GM12878 (cell line): ENCODE results near the gene PLPP3. TPM values are rescaled to one million over a fixed set of nuclear protein-coding genes. Genes with fewer than 3 reads are reported as not detected.
A peak's percentile ranks its signal among the peaks of the same experiment; 100 is the strongest.

Source experiments
- ATAC-seq: fragments of 200-7000 bp; cut with Tn5 transposase; 3 replicates; pipeline ENCODE4 v1.9.1; 2020; ENCODE audit warnings: mild to moderate bottlenecking, moderate library complexity
- BruUV-seq: library from RNA; stranded (reverse); fragments of 400-500 nt; replicated peaks from 2 replicates; lab custom pipeline; 2021; lab: Mats Ljungman, UMichigan
- CTCF ChIA-PET: fragments of 300-600 bp; sonication (Branson Sonifier 250); formaldehyde crosslinking; extraction: SDS; loops from one replicate; lab custom pipeline; 2021; ENCODE audit warnings: inconsistent platforms; lab: Yijun Ruan, JAX
- POLR2A ChIA-PET: fragments of 350-600 bp; formaldehyde crosslinking; extraction: SDS; loops from one replicate; lab custom pipeline; 2021; ENCODE audit warnings: inconsistent platforms; lab: Charles Lee
- RAD21 ChIA-PET: fragments of 300-600 bp; sonication (Branson Sonifier 250); formaldehyde crosslinking; loops from one replicate; lab custom pipeline; 2023; ENCODE audit warnings: antibody characterized with exemption; ENCODE audit not compliant: unreplicated experiment; lab: Charles Lee
- SMC1A ChIA-PET: fragments of 300-600 bp; sonication (Branson Sonifier 250); formaldehyde crosslinking; loops from one replicate; lab custom pipeline; 2023; ENCODE audit not compliant: unreplicated experiment, uncharacterized antibody; lab: Charles Lee
- DNase-seq: peaks from one replicate; pipeline ENCODE4 v3.0.0-alpha.2; 2011; ENCODE audit warnings: low read depth, low spot score
- FAIRE-seq: peaks from 3 replicates; lab custom pipeline; 2011; peaks lifted over from hg19 to GRCh38; lab: Jason Lieb, UNC
- H2AFZ ChIP-seq: 2 replicates; pipeline ENCODE4 v1.6.0; 2011; ENCODE audit warnings: low read depth, low read length, control low read depth; ENCODE audit not compliant: control insufficient read depth
- H3K27ac ChIP-seq: 2 replicates; pipeline ENCODE4 v1.5.1; 2011; ENCODE audit warnings: control low read depth; ENCODE audit not compliant: control insufficient read depth, insufficient read depth
- H3K27me3 ChIP-seq, 2 experiments: replicated peaks in 1 of 2; 2 replicates each; pipeline versions ENCODE4 v1.6.0 to v1.6.1; 2011; ENCODE audit warnings: low read length in 1 of 2; ENCODE audit not compliant: control insufficient read depth in 2 of 2, insufficient read depth in 2 of 2
- H3K36me3 ChIP-seq, 2 experiments: 2 replicates each; pipeline ENCODE4 v1.5.1; 2011; ENCODE audit warnings: low read length in 1 of 2; ENCODE audit not compliant: control insufficient read depth in 2 of 2, insufficient read depth in 2 of 2
- H3K4me1 ChIP-seq: 2 replicates; pipeline ENCODE4 v1.6.1; 2011; ENCODE audit warnings: mild to moderate bottlenecking, low read length, moderate library complexity, mixed read lengths; ENCODE audit not compliant: control insufficient read depth, insufficient read depth
- H3K4me2 ChIP-seq: 2 replicates; pipeline ENCODE4 v1.6.0; 2011; ENCODE audit warnings: control low read depth; ENCODE audit not compliant: control insufficient read depth, insufficient read depth
- H3K4me3 ChIP-seq: fragments of 200-600 bp; sonication (generic); 2 replicates; pipeline ENCODE4 v1.5.1; 2016
- H3K79me2 ChIP-seq: 2 replicates; pipeline ENCODE4 v1.6.0; 2011; ENCODE audit warnings: low read length; ENCODE audit not compliant: control insufficient read depth, insufficient read depth
- H3K9ac ChIP-seq: 2 replicates; pipeline ENCODE4 v1.8.0; 2011; ENCODE audit warnings: low read length, control low read depth, mixed read lengths; ENCODE audit not compliant: control insufficient read depth, insufficient read depth
- H3K9me3 ChIP-seq: replicated peaks from 3 replicates; pipeline ENCODE4 v1.5.1; 2011; ENCODE audit warnings: mild to moderate bottlenecking, low read length; ENCODE audit not compliant: control insufficient read depth, insufficient read depth
- H4K20me1 ChIP-seq: 2 replicates; pipeline ENCODE4 v1.6.0; 2011; ENCODE audit not compliant: control insufficient read depth, insufficient read depth
- ATF7 ChIP-seq: fragments of 450-650 bp; IDR thresholded peaks from 2 replicates; pipeline ENCODE4 v1.6.1; 2016; ENCODE audit warnings: low read depth, mild to moderate bottlenecking
- CBFB ChIP-seq: IDR thresholded peaks from 2 replicates; pipeline ENCODE4 v1.6.1; 2016; ENCODE audit warnings: antibody characterized with exemption, low read depth
- CHD2 ChIP-seq: IDR thresholded peaks from 2 replicates; pipeline ENCODE4 v1.6.1; 2011; ENCODE audit warnings: low read depth, low read length, improper control_type of control experiment, borderline replicate concordance
- FOXK2 ChIP-seq: fragments of 450-650 bp; IDR thresholded peaks from 2 replicates; pipeline ENCODE4 v1.6.1; 2017; ENCODE audit warnings: mild to moderate bottlenecking, moderate library complexity
- GATAD2B ChIP-seq: fragments of 450-650 bp; conservative IDR thresholded peaks from 2 replicates; pipeline ENCODE4 v1.6.1; 2017; ENCODE audit warnings: low read depth, mild to moderate bottlenecking, moderate library complexity
- HDGF ChIP-seq: fragments of 450-650 bp; IDR thresholded peaks from 2 replicates; pipeline ENCODE4 v1.6.1; 2016; ENCODE audit warnings: antibody characterized with exemption
- JUNB ChIP-seq: IDR thresholded peaks from 2 replicates; pipeline ENCODE4 v1.6.1; 2016; ENCODE audit warnings: antibody characterized with exemption, mild to moderate bottlenecking
- MTA2 ChIP-seq: fragments of 450-650 bp; IDR thresholded peaks from 2 replicates; pipeline ENCODE4 v1.6.1; 2016; ENCODE audit warnings: low read depth, mild to moderate bottlenecking, moderate library complexity
- NR2C1 ChIP-seq: fragments of 450-650 bp; IDR thresholded peaks from 2 replicates; pipeline ENCODE4 v1.6.1; 2017; ENCODE audit warnings: antibody characterized with exemption, mild to moderate bottlenecking, moderate library complexity
- RAD21 ChIP-seq: IDR thresholded peaks from 2 replicates; pipeline ENCODE4 v1.6.1; 2011; ENCODE audit warnings: mild to moderate bottlenecking, low read depth, low read length, moderate library complexity; ENCODE audit not compliant: insufficient read depth
- RAD51 ChIP-seq: fragments of 450-650 bp; IDR thresholded peaks from 2 replicates; pipeline ENCODE4 v1.6.1; 2016; ENCODE audit warnings: moderate library complexity, mild to moderate bottlenecking, inconsistent platforms
- RELA ChIP-seq: fragments of 450-650 bp; IDR thresholded peaks from 2 replicates; pipeline ENCODE4 v1.8.0; 2014; ENCODE audit warnings: borderline replicate concordance; ENCODE audit not compliant: partially characterized antibody
- SPI1 ChIP-seq: IDR thresholded peaks from 2 replicates; pipeline ENCODE4 v1.6.1; 2011; ENCODE audit warnings: low read depth, mild to moderate bottlenecking, low read length, moderate library complexity, borderline replicate concordance; ENCODE audit not compliant: insufficient read depth
- SUPT20H ChIP-seq: IDR thresholded peaks from 2 replicates; pipeline ENCODE4 v1.6.1; 2011; ENCODE audit warnings: low read depth, mild to moderate bottlenecking, low read length, moderate library complexity, borderline replicate concordance; ENCODE audit not compliant: control insufficient read depth
- YBX1 ChIP-seq: fragments of 450-650 bp; IDR thresholded peaks from 2 replicates; pipeline ENCODE4 v1.6.1; 2016; ENCODE audit warnings: antibody characterized with exemption
- WGBS: methylation state at CpG from one replicate; pipeline ENCODE4 v1.1.6; 2016; ENCODE audit warnings: low lambda C conversion rate; ENCODE audit not compliant: insufficient replicate concordance, insufficient coverage; ENCODE audit errors: missing lambda C conversion rate; 5-methylcytosine and 5-hydroxymethylcytosine counted together
- in situ Hi-C: fragments of 300-500 bp; cut with MboI; formaldehyde crosslinking; loops from 9 replicates; pipeline ENCODE4 v1.14.3; 2018; ENCODE audit warnings: mixed read lengths
- intact Hi-C: fragments of 100-400 bp; cut with micrococcal nuclease; formaldehyde crosslinking; loops from one replicate; pipeline ENCODE4 v1.14.2; 2022; ENCODE audit not compliant: unreplicated experiment
- polyA plus RNA-seq, 11 experiments: library from polyadenylated mRNA; depleted of rRNA in 4 of 11; unstranded in 6 of 11; stranded (reverse) in 5 of 11; fragments of >200 nt; fragmentation: Nextera tagmentation in 4 of 11; fragmentation: Illumina TruSeq in 1 of 11; extraction: Ambion mirVana in 4 of 11; extraction: Trizol in 1 of 11; gene quantifications; 1 replicate in 1 of 11; 2 replicates in 10 of 11; pipeline versions ENCODE4 v1.2.1 to v1.2.3, GENCODE V29; 2011 to 2016; ENCODE audit warnings: inconsistent platforms in 2 of 11, missing spikeins in 2 of 11, low read depth in 1 of 11
- total RNA-seq, 4 experiments: library from RNA; depleted of rRNA in 3 of 4; stranded (reverse); fragments of >200 nt in 3 of 4; fragmentation: Illumina TruSeq in 1 of 4; extraction: Trizol in 1 of 4; gene quantifications; 2 replicates each; pipeline versions ENCODE4 v1.2.1 to v1.2.3, GENCODE V29; 2013 to 2021
- TF ChIP-seq, protein P1 (sequence below): IDR thresholded peaks from 2 replicates; pipeline ENCODE4 v1.6.1; 2011; ENCODE audit warnings: low read depth, mild to moderate bottlenecking, low read length, moderate library complexity, borderline replicate concordance; ENCODE audit errors: extremely low read depth
- TF ChIP-seq, protein P2 (sequence below): fragments of 450-650 bp; conservative IDR thresholded peaks from 2 replicates; pipeline ENCODE4 v1.6.1; 2017; ENCODE audit warnings: mild to moderate bottlenecking, moderate library complexity
- TF ChIP-seq, protein P3 (sequence below): IDR thresholded peaks from 2 replicates; pipeline ENCODE4 v1.6.1; 2011; ENCODE audit warnings: mild to moderate bottlenecking, low read depth, low read length, moderate library complexity; ENCODE audit not compliant: insufficient replicate concordance

PLPP3 gene
- total and polyA plus RNA-seq, 10 of the 15 experiments (the other 5 are each of a cell fraction or from before 2014, with no cell fraction given) = 6.4 to 26.8 (median 9.5) TPM

DNA sequence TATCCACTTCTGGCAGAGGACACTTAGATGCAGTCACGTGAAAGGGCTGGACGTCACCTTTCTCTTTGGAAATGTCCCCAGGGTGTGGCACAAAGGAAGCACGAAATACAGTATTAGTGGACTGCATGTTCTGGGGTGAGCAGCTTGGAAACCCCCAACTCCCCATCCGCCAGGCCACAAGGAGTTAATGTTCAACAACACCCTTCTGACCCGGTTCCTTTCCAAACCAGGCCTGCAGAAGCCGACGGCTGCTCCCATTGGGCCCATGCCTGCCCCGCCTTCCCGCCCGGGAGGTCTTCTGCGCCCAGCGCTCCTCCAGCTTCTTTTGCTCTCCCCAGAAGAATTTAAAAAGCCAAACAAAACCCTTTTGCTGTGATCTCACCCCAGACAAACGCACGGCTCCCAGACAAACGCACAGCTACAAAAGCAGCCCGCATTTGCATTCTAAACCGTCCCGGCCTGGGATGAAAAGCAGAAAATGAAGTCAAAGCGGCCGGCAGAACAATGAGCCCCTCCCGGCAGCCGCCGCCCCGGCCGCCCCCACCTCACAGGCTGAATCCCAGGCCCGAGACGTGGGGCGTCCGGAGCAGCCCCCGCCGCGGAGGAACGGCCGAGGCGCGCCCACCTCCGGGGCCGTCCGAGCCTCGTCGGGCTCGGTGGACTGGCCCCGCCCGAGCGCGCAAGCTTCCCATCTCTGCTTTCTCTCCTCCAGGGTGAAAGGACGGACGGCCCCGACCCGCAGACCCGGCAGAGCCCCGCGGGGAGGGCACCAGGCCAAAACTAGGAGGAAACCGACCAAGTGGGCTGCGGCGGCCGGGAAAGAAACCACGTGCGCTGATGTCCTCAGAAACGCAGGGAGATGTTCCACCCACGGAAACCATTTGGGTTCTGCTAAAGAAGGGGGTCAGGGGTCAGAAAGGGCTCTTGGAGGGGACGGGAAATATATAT lies 101.9 kb downstream of the PLPP3 start:
- no peaks in the 10 kb centered on the region; the same call in 1 of the 2 replicates for H4K20me1 ChIP-seq
- peaks cover 0 to 5% of the 10 kb centered on the region in 2 experiments; a peak in 2 of 4 replicates for H3K27me3 ChIP-seq
- FAIRE-seq = no peak
- H2AFZ ChIP-seq = no peak overlapping the region
- no peaks in the 10 kb centered on the region for H3K36me3 ChIP-seq
- WGBS = 11% methylated on average over 61 of the region's 62 CpGs
- ChIA-PET CTCF (interaction anchor here (9.9 kb wide), 1 partner anchor 102 kb away, joined by 209 read pairs; the partner anchor contains the start of gene PLPP3), SMC1A (interaction anchor here (0.9 to 10.2 kb wide), 14 partner anchors 16 to 1333 kb away, joined by 3 to 348 read pairs (median 6); partner anchors contain the start of gene PLPP3), RAD21 (interaction anchor here (0.6 to 13.4 kb wide), 11 partner anchors 15 to 342 kb away, joined by 3 to 266 read pairs (median 4); partner anchors contain the start of gene PLPP3), POLR2A (interaction anchor here (0.6 to 1.5 kb wide), 5 partner anchors 32 to 1630 kb away, joined by 3 to 5 read pairs (median 4); no protein-coding TSS in a partner anchor)
- H3K4me2 ChIP-seq = no peak overlapping the region
- in situ Hi-C loops = no loop called here
- H3K9ac ChIP-seq = no peak overlapping the region
- TSS peak; percentile 99 for BruUV-seq
- DNase-seq = peak; percentile 17
- H3K9me3 ChIP-seq = no peaks in the 10 kb centered on the region
- ATAC-seq = peak; percentile 75
- peaks cover 8% of the 10 kb centered on the region; the same call in 1 of the 2 replicates for H3K4me1 ChIP-seq
- no peak overlapping the region for H3K27ac ChIP-seq
- no peak overlapping the region for H3K4me3 ChIP-seq
- intact Hi-C loops = no loop called here
- H3K79me2 ChIP-seq = no peaks in the 10 kb centered on the region
- TF ChIP-seq RAD21 (no peak), RAD51 (peak; percentile 39; the same call in 1 of the 2 replicates), YBX1 (no peak), FOXK2 (no peak), GATAD2B (peak; percentile 54; the same call in 1 of the 2 replicates), JUNB (no peak), NR2C1 (no peak), SUPT20H (no peak), SPI1 (no peak), MTA2 (peak; percentile 50; the same call in 1 of the 2 replicates), CBFB (no peak), ATF7 (peak; percentile 27; the same call in 1 of the 2 replicates), CHD2 (no peak), RELA (peak; percentile 59), HDGF (0 out of 2 replicates have a peak, but pooled peaks have one; percentile 18)
- TF ChIP-seq, protein P1, sequence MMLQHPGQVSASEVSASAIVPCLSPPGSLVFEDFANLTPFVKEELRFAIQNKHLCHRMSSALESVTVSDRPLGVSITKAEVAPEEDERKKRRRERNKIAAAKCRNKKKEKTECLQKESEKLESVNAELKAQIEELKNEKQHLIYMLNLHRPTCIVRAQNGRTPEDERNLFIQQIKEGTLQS = no peak
- TF ChIP-seq, protein P2, sequence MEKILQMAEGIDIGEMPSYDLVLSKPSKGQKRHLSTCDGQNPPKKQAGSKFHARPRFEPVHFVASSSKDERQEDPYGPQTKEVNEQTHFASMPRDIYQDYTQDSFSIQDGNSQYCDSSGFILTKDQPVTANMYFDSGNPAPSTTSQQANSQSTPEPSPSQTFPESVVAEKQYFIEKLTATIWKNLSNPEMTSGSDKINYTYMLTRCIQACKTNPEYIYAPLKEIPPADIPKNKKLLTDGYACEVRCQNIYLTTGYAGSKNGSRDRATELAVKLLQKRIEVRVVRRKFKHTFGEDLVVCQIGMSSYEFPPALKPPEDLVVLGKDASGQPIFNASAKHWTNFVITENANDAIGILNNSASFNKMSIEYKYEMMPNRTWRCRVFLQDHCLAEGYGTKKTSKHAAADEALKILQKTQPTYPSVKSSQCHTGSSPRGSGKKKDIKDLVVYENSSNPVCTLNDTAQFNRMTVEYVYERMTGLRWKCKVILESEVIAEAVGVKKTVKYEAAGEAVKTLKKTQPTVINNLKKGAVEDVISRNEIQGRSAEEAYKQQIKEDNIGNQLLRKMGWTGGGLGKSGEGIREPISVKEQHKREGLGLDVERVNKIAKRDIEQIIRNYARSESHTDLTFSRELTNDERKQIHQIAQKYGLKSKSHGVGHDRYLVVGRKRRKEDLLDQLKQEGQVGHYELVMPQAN = 0 out of 2 replicates have a peak, but pooled peaks have one; percentile 26
- TF ChIP-seq, protein P3, sequence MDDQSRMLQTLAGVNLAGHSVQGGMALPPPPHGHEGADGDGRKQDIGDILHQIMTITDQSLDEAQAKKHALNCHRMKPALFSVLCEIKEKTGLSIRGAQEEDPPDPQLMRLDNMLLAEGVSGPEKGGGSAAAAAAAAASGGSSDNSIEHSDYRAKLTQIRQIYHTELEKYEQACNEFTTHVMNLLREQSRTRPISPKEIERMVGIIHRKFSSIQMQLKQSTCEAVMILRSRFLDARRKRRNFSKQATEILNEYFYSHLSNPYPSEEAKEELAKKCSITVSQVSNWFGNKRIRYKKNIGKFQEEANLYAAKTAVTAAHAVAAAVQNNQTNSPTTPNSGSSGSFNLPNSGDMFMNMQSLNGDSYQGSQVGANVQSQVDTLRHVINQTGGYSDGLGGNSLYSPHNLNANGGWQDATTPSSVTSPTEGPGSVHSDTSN = no peak
